Naive thymus-derived CD8-positive, alpha-beta T cell (primary cell): ENCODE measurements around the gene OTOGL. TPM values are rescaled to one million over a fixed set of nuclear protein-coding genes. Genes with fewer than 3 reads are reported as not detected.

Experiments
- ATAC-seq, 2 donors: fragments of 150-1000 bp; cut with Tn5 transposase in 1 of 2; sonication (Bioruptor Pico), chemical (Tn5 transposase) in 1 of 2; 1 replicate in 1 of 2; 2 replicates in 1 of 2; pipeline ENCODE4 v1.10.0; 2021; ENCODE audit warnings: mild to moderate bottlenecking in 2 of 2, moderate library complexity in 2 of 2
- POLR2A ChIA-PET: fragments of 350-600 bp; sonication (Branson Sonifier 250); formaldehyde crosslinking; loops from one replicate; lab custom pipeline; 2021; ENCODE audit warnings: antibody characterized with exemption; lab: Charles Lee
- DNase-seq, 10 donors: peaks; one replicate each; pipeline versions ENCODE4 v3.0.0 to v3.0.0-alpha.2; 2020 to 2022
- H3K27ac Mint-ChIP-seq, 10 donors: one replicate each; pipeline ENCODE4 v1.8.0; 2020 to 2022; ENCODE audit warnings: mild to moderate bottlenecking in 10 of 10, mixed read lengths in 10 of 10, moderate library complexity in 4 of 10, inconsistent platforms in 1 of 10
- H3K27me3 Mint-ChIP-seq, 5 donors: one replicate each; pipeline ENCODE4 v1.8.0; 2021 to 2022; ENCODE audit warnings: mixed read lengths in 5 of 5
- H3K36me3 Mint-ChIP-seq, 3 donors: one replicate each; pipeline ENCODE4 v1.8.0; 2020 to 2022; ENCODE audit warnings: mixed read lengths in 3 of 3, mild to moderate bottlenecking in 2 of 3, inconsistent platforms in 1 of 3
- H3K4me1 Mint-ChIP-seq, 4 donors: one replicate each; pipeline ENCODE4 v1.8.0; 2021 to 2022; ENCODE audit warnings: mixed read lengths in 4 of 4
- H3K4me3 Mint-ChIP-seq, 10 donors: one replicate each; pipeline ENCODE4 v1.8.0; 2020 to 2022; ENCODE audit warnings: mild to moderate bottlenecking in 10 of 10, mixed read lengths in 10 of 10, moderate library complexity in 6 of 10, inconsistent platforms in 1 of 10
- H3K9me3 Mint-ChIP-seq, 9 donors: one replicate each; pipeline ENCODE4 v1.8.0; 2020 to 2022; ENCODE audit warnings: mixed read lengths in 9 of 9, mild to moderate bottlenecking in 3 of 9, inconsistent platforms in 1 of 9, moderate library complexity in 1 of 9
- polyA plus RNA-seq, 3 donors: library from polyadenylated mRNA; unstranded; fragments of 300-500 nt; fragmentation: Illumina TruSeq; gene quantifications; one replicate each; pipeline ENCODE4 v1.2.3, GENCODE V29; 2021
- total RNA-seq, 8 experiments: library from RNA in 2 of 8; stranded (reverse) in 2 of 8; gene quantifications; one replicate each; pipeline ENCODE4 v1.2.3 and lab custom pipeline; 2021 to 2026

The OTOGL gene
- total and polyA plus RNA-seq, 5 experiments from 2014 or later: not detected

- peaks cover 0 to 3% (median 0%) of the 10 kb centered on the region in 9 donors for H3K9me3 Mint-ChIP-seq
- no peaks in the 10 kb centered on the region for H3K36me3 Mint-ChIP-seq
- no peak for ATAC-seq
- DNase-seq: no peak
- POLR2A ChIA-PET: no interaction called here
- H3K4me3 Mint-ChIP-seq: no peak overlapping the region
- H3K27ac Mint-ChIP-seq: no peak overlapping the region
- H3K4me1 Mint-ChIP-seq: no peaks in the 10 kb centered on the region
- no peaks in the 10 kb centered on the region for H3K27me3 Mint-ChIP-seq
These were observed 281.8 kb downstream of the OTOGL start for GRCh38 chr12:80381121-80381520.

GRCh38 chr12:80382254-80382653 lies 282.9 kb downstream of the OTOGL start:
- H3K27me3 Mint-ChIP-seq: no peaks in the 10 kb centered on the region
- H3K36me3 Mint-ChIP-seq: no peaks in the 10 kb centered on the region
- POLR2A ChIA-PET: no interaction called here
- no peaks in the 10 kb centered on the region for H3K4me1 Mint-ChIP-seq
- DNase-seq: no peak
- no peak for ATAC-seq
- peaks cover 0 to 8% (median 0%) of the 10 kb centered on the region in 9 donors for H3K9me3 Mint-ChIP-seq
- H3K4me3 Mint-ChIP-seq: no peak overlapping the region
- no peak overlapping the region for H3K27ac Mint-ChIP-seq

- DNase-seq (peak in 1 of 10 donors; percentile 3), ATAC-seq (no peak)
- Mint-ChIP-seq H3K9me3 (peaks cover 0 to 19% (median 3%) of the 10 kb centered on the region in 9 donors), H3K4me3 (no peak overlapping the region), H3K27me3 (peaks cover 0 to 22% (median 12%) of the 10 kb centered on the region in 5 donors), H3K36me3 (no peaks in the 10 kb centered on the region), H3K27ac (no peak overlapping the region), H3K4me1 (peaks cover 0 to 9% (median 1%) of the 10 kb centered on the region in 4 donors)
- POLR2A ChIA-PET: no interaction called here
These were observed 301.2 kb downstream of the OTOGL start for GRCh38 chr12:80400571-80400991.

- POLR2A ChIA-PET: no interaction called here
- H3K27me3 Mint-ChIP-seq: peaks cover 0 to 22% (median 12%) of the 10 kb centered on the region in 5 donors
- no peak overlapping the region for H3K27ac Mint-ChIP-seq
- no peaks in the 10 kb centered on the region for H3K36me3 Mint-ChIP-seq
- H3K4me1 Mint-ChIP-seq: peaks cover 0 to 9% (median 1%) of the 10 kb centered on the region in 4 donors
- peaks cover 0 to 19% (median 3%) of the 10 kb centered on the region in 9 donors for H3K9me3 Mint-ChIP-seq
- DNase-seq (no peak), ATAC-seq (no peak)
- no peak overlapping the region for H3K4me3 Mint-ChIP-seq
These were observed 301.9 kb downstream of the OTOGL start for GRCh38 chr12:80401191-80401590.

GRCh38 chr12:80404629-80405028 lies 305.3 kb downstream of the OTOGL start:
- peaks cover 0 to 9% (median 1%) of the 10 kb centered on the region in 4 donors for H3K4me1 Mint-ChIP-seq
- H3K36me3 Mint-ChIP-seq: no peaks in the 10 kb centered on the region
- DNase-seq: no peak

GRCh38 chr12:80406253-80406652 lies 306.9 kb downstream of the OTOGL start:
- H3K9me3 Mint-ChIP-seq: no peaks in the 10 kb centered on the region
- H3K4me3 Mint-ChIP-seq: no peak overlapping the region
- H3K36me3 Mint-ChIP-seq: no peaks in the 10 kb centered on the region
- H3K27ac Mint-ChIP-seq: no peak overlapping the region
- POLR2A ChIA-PET: no interaction called here
- peaks cover 0 to 9% (median under 1%) of the 10 kb centered on the region in 5 donors for H3K27me3 Mint-ChIP-seq
- ATAC-seq: no peak
- DNase-seq: no peak
- no peaks in the 10 kb centered on the region for H3K4me1 Mint-ChIP-seq

More at GRCh38 chr12:80404629-80405028, 305.3 kb downstream of the OTOGL start:
- Mint-ChIP-seq H3K27ac (no peak overlapping the region), H3K27me3 (peaks cover 0 to 17% (median 10%) of the 10 kb centered on the region in 5 donors), H3K9me3 (peaks cover 0 to 13% (median 0%) of the 10 kb centered on the region in 9 donors), H3K4me3 (no peak overlapping the region)
- POLR2A ChIA-PET: no interaction called here
- ATAC-seq: no peak

GRCh38 chr12:80411787-80412186 lies 312.4 kb downstream of the OTOGL start:
- DNase-seq (no peak), ATAC-seq (no peak)
- peaks cover 0 to 10% (median 0%) of the 10 kb centered on the region in 5 donors for H3K27me3 Mint-ChIP-seq
- H3K36me3 Mint-ChIP-seq: no peaks in the 10 kb centered on the region
- H3K9me3 Mint-ChIP-seq: no peaks in the 10 kb centered on the region
- H3K4me3 Mint-ChIP-seq: no peak overlapping the region
- no peak overlapping the region for H3K27ac Mint-ChIP-seq
- POLR2A ChIA-PET: no interaction called here
- no peaks in the 10 kb centered on the region for H3K4me1 Mint-ChIP-seq

GRCh38 chr12:80412343-80412953 lies 313.1 kb downstream of the OTOGL start:
- H3K4me1 Mint-ChIP-seq: no peaks in the 10 kb centered on the region
- no peak overlapping the region for H3K4me3 Mint-ChIP-seq
- no peak for ATAC-seq
- H3K27ac Mint-ChIP-seq: no peak overlapping the region
- H3K9me3 Mint-ChIP-seq: no peaks in the 10 kb centered on the region
- peaks cover 0 to 10% (median 0%) of the 10 kb centered on the region in 5 donors for H3K27me3 Mint-ChIP-seq
- no peak for DNase-seq
- POLR2A ChIA-PET: no interaction called here
- no peaks in the 10 kb centered on the region for H3K36me3 Mint-ChIP-seq

GRCh38 chr12:80413462-80413861 lies 314.1 kb downstream of the OTOGL start:
- Mint-ChIP-seq H3K36me3 (no peaks in the 10 kb centered on the region), H3K4me1 (no peaks in the 10 kb centered on the region), H3K4me3 (no peak overlapping the region), H3K9me3 (no peaks in the 10 kb centered on the region), H3K27ac (no peak overlapping the region), H3K27me3 (peaks cover 0 to 10% (median 0%) of the 10 kb centered on the region in 5 donors)
- ATAC-seq (no peak), DNase-seq (no peak)
- POLR2A ChIA-PET: no interaction called here

GRCh38 chr12:80415466-80415865 lies 316.1 kb downstream of the OTOGL start:
- Mint-ChIP-seq H3K4me1 (no peaks in the 10 kb centered on the region), H3K36me3 (no peaks in the 10 kb centered on the region), H3K27ac (no peak overlapping the region), H3K4me3 (no peak overlapping the region), H3K9me3 (no peaks in the 10 kb centered on the region), H3K27me3 (peaks cover 0 to 9% (median 0%) of the 10 kb centered on the region in 5 donors)
- DNase-seq: no peak
- POLR2A ChIA-PET: no interaction called here
- no peak for ATAC-seq

GRCh38 chr12:80419644-80420043 lies 320.3 kb downstream of the OTOGL start:
- H3K27ac Mint-ChIP-seq: no peak overlapping the region
- POLR2A ChIA-PET: no interaction called here
- H3K4me3 Mint-ChIP-seq: no peak overlapping the region
- ATAC-seq: no peak
- no peaks in the 10 kb centered on the region for H3K36me3 Mint-ChIP-seq
- H3K27me3 Mint-ChIP-seq: no peaks in the 10 kb centered on the region
- no peaks in the 10 kb centered on the region for H3K9me3 Mint-ChIP-seq
- no peak for DNase-seq
- H3K4me1 Mint-ChIP-seq: no peaks in the 10 kb centered on the region

GRCh38 chr12:80420075-80420474 lies 320.7 kb downstream of the OTOGL start:
- no peaks in the 10 kb centered on the region for H3K27me3 Mint-ChIP-seq
- no peaks in the 10 kb centered on the region for H3K4me1 Mint-ChIP-seq
- no peak for ATAC-seq
- H3K4me3 Mint-ChIP-seq: no peak overlapping the region
- POLR2A ChIA-PET: no interaction called here
- H3K27ac Mint-ChIP-seq: no peak overlapping the region
- no peaks in the 10 kb centered on the region for H3K9me3 Mint-ChIP-seq
- H3K36me3 Mint-ChIP-seq: no peaks in the 10 kb centered on the region
- DNase-seq: no peak

GRCh38 chr12:80422550-80422949 lies 323.2 kb downstream of the OTOGL start:
- POLR2A ChIA-PET: no interaction called here
- DNase-seq (no peak), ATAC-seq (no peak)
- Mint-ChIP-seq H3K4me3 (no peak overlapping the region), H3K27ac (no peak overlapping the region), H3K27me3 (no peaks in the 10 kb centered on the region), H3K4me1 (no peaks in the 10 kb centered on the region), H3K36me3 (no peaks in the 10 kb centered on the region), H3K9me3 (no peaks in the 10 kb centered on the region)
